HepG2 (cell line): ENCODE measurements around the gene CARMIL3. TPM values are rescaled to one million over a fixed set of nuclear protein-coding genes. Genes with fewer than 3 reads are reported as not detected.

Source experiments
- ATF1 ChIP-seq: IDR thresholded peaks from 2 replicates; pipeline ENCODE4 v1.6.1; 2016; ENCODE audit warnings: mild to moderate bottlenecking, control low read depth
- HNRNPK ChIP-seq: fragments of 200-400 bp; formaldehyde crosslinking; IDR thresholded peaks from 2 replicates; pipeline ENCODE4 v1.6.1; 2018; ENCODE audit warnings: low read length, low read depth, moderate library complexity, mild to moderate bottlenecking; ENCODE audit not compliant: poor library complexity, severe bottlenecking
- MAFF ChIP-seq: IDR thresholded peaks from 2 replicates; pipeline ENCODE4 v1.6.1; 2011; ENCODE audit warnings: low read depth, low read length, improper control_type of control experiment
- MTA1 ChIP-seq: sonication (generic); formaldehyde crosslinking; IDR thresholded peaks from 2 replicates; pipeline ENCODE4 v1.4.0; 2020; ENCODE audit warnings: missing genetic modification reagents, mild to moderate bottlenecking, borderline replicate concordance
- PPARG ChIP-seq: conservative IDR thresholded peaks from 2 replicates; pipeline ENCODE4 v1.6.1; 2016; ENCODE audit warnings: missing biosample characterization, missing genetic modification reagents
- SCMH1 ChIP-seq: sonication (generic); formaldehyde crosslinking; IDR thresholded peaks from 2 replicates; pipeline ENCODE4 v1.9.0; 2021; ENCODE audit warnings: missing genetic modification reagents, mild to moderate bottlenecking, borderline replicate concordance
- SIN3B ChIP-seq: fragments of 150-350 bp; IDR thresholded peaks from 2 replicates; pipeline ENCODE4 v1.6.1; 2014; ENCODE audit warnings: low read length
- TGIF2 ChIP-seq: IDR thresholded peaks from 2 replicates; pipeline ENCODE4 v1.6.1; 2016; ENCODE audit warnings: control low read depth, missing compliant biosample characterization
- ZFYVE20 ChIP-seq: sonication (generic); formaldehyde crosslinking; IDR thresholded peaks from 2 replicates; pipeline ENCODE4 v1.8.0; 2023; ENCODE audit warnings: low read depth, mild to moderate bottlenecking, moderate library complexity, missing genetic modification reagents, borderline replicate concordance
- ZNF562 ChIP-seq: sonication (generic); formaldehyde crosslinking; IDR thresholded peaks from 2 replicates; pipeline ENCODE4 v1.8.0; 2022; ENCODE audit warnings: missing genetic modification reagents, borderline replicate concordance
- ZNF703 ChIP-seq: sonication (generic); formaldehyde crosslinking; IDR thresholded peaks from 2 replicates; pipeline ENCODE4 v1.5.1; 2020; ENCODE audit warnings: missing genetic modification reagents, mild to moderate bottlenecking, moderate library complexity, borderline replicate concordance
- ZSCAN12 ChIP-seq: sonication (generic); formaldehyde crosslinking; IDR thresholded peaks from 2 replicates; pipeline ENCODE4 v1.9.0; 2021; ENCODE audit warnings: mild to moderate bottlenecking, missing genetic modification reagents
- polyA plus RNA-seq, 8 experiments: library from polyadenylated mRNA; depleted of rRNA in 3 of 8; stranded (reverse) in 7 of 8; unstranded in 1 of 8; fragments of >200 nt; fragmentation: Illumina TruSeq in 4 of 8; extraction: Trizol in 4 of 8; gene quantifications; 2 replicates each; pipeline versions ENCODE4 v1.2.1 to v1.2.3, GENCODE V29; 2011 to 2016; ENCODE audit warnings: low read depth in 4 of 8, missing spikeins in 1 of 8, mixed read lengths in 1 of 8; ENCODE audit not compliant: insufficient read depth in 1 of 8
- total RNA-seq, 5 experiments: library from RNA; depleted of rRNA; stranded (reverse); fragments of >200 nt; fragmentation: Illumina TruSeq; extraction: Trizol; gene quantifications; 2 replicates each; pipeline ENCODE4 v1.2.3, GENCODE V29; 2016; ENCODE audit warnings: low read depth in 1 of 5
- TF ChIP-seq, protein P1 (sequence below): sonication (generic); formaldehyde crosslinking; IDR thresholded peaks from 2 replicates; pipeline ENCODE4 v1.4.0; 2020; ENCODE audit warnings: missing genetic modification reagents, borderline replicate concordance
- TF ChIP-seq, protein P2 (sequence below): sonication (generic); formaldehyde crosslinking; IDR thresholded peaks from 2 replicates; pipeline ENCODE4 v1.5.0; 2020; ENCODE audit warnings: mild to moderate bottlenecking, missing genetic modification reagents, borderline replicate concordance
- TF ChIP-seq, protein P3 (sequence below): sonication (generic); formaldehyde crosslinking; IDR thresholded peaks from 2 replicates; pipeline ENCODE4 v1.8.1; 2023; ENCODE audit warnings: mild to moderate bottlenecking, missing genetic modification reagents
- TF ChIP-seq, protein P4 (sequence below): IDR thresholded peaks from 2 replicates; pipeline ENCODE4 v1.6.1; 2016; ENCODE audit warnings: low read depth
- TF ChIP-seq, protein P5 (sequence below): sonication (generic); formaldehyde crosslinking; conservative IDR thresholded peaks from 2 replicates; pipeline ENCODE4 v1.8.0; 2022; ENCODE audit warnings: missing genetic modification reagents

Gene CARMIL3
- total and polyA plus RNA-seq, 2 of the 13 experiments (the other 11 are each of a cell fraction or from before 2014, with no cell fraction given): 0.27 to 0.55 TPM

DNA sequence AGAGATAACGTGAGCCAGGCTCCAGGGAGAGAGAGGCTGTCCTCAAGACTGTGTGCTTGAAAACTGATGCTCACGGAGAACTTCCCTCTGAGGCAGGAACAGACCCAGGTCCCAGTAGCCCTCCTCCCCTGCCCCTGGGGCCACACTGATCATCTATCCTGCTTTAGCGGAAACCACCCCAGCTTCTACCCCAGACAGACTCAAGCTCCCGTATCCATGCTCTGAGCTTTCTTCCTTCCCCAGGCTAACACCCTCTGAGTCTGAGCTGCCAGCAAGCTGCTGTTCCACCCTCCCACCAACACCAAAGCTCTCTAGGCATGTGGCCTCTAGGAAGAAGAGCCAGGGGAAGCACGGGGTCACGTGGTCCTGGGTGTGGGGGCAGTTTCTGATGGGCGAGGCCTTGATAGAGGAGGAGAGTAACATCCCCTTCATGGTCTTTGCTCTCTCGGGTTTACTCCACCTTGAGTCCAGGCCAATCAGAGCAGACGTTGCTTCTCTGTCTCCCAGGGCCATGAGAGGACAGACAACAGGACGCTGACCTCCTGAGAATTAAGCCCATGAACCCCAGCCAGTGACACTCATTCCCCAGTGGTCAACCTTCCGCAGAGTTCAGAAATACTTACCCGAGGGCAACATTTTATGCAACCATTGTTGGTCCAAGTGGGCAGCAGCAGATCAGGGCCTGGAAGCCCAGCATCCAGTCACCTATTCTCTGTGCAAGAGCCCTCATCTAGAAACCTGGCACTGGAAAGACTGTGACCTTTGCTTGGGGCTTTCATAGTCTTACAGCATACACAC, 43.7 kb downstream of the CARMIL3 start (continued):
- TF ChIP-seq, protein P1, sequence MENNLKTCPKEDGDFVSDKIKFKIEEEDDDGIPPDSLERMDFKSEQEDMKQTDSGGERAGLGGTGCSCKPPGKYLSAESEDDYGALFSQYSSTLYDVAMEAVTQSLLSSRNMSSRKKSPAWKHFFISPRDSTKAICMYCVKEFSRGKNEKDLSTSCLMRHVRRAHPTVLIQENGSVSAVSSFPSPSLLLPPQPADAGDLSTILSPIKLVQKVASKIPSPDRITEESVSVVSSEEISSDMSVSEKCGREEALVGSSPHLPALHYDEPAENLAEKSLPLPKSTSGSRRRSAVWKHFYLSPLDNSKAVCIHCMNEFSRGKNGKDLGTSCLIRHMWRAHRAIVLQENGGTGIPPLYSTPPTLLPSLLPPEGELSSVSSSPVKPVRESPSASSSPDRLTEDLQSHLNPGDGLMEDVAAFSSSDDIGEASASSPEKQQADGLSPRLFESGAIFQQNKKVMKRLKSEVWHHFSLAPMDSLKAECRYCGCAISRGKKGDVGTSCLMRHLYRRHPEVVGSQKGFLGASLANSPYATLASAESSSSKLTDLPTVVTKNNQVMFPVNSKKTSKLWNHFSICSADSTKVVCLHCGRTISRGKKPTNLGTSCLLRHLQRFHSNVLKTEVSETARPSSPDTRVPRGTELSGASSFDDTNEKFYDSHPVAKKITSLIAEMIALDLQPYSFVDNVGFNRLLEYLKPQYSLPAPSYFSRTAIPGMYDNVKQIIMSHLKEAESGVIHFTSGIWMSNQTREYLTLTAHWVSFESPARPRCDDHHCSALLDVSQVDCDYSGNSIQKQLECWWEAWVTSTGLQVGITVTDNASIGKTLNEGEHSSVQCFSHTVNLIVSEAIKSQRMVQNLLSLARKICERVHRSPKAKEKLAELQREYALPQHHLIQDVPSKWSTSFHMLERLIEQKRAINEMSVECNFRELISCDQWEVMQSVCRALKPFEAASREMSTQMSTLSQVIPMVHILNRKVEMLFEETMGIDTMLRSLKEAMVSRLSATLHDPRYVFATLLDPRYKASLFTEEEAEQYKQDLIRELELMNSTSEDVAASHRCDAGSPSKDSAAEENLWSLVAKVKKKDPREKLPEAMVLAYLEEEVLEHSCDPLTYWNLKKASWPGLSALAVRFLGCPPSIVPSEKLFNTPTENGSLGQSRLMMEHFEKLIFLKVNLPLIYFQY (CRISPR knock-in tag): peak; percentile 97
- TF ChIP-seq SIN3B (peak; percentile 59), PPARG (CRISPR knock-in tag) (peak; percentile 63; the same call in 1 of the 2 replicates), ZNF703 (CRISPR knock-in tag) (no peak), ZFYVE20 (CRISPR knock-in tag) (0 out of 2 replicates have a peak, but pooled peaks have one; percentile 63), TGIF2 (CRISPR knock-in tag) (peak; percentile 98), ATF1 (CRISPR knock-in tag) (no peak), MAFF (0 out of 2 replicates have a peak, but pooled peaks have one; percentile 7), HNRNPK (no peak), ZSCAN12 (CRISPR knock-in tag) (peak; percentile 56; the same call in 1 of the 2 replicates), SCMH1 (CRISPR knock-in tag) (no peak), MTA1 (CRISPR knock-in tag) (peak; percentile 82; the same call in 1 of the 2 replicates), ZNF562 (no peak)
- TF ChIP-seq, protein P2, sequence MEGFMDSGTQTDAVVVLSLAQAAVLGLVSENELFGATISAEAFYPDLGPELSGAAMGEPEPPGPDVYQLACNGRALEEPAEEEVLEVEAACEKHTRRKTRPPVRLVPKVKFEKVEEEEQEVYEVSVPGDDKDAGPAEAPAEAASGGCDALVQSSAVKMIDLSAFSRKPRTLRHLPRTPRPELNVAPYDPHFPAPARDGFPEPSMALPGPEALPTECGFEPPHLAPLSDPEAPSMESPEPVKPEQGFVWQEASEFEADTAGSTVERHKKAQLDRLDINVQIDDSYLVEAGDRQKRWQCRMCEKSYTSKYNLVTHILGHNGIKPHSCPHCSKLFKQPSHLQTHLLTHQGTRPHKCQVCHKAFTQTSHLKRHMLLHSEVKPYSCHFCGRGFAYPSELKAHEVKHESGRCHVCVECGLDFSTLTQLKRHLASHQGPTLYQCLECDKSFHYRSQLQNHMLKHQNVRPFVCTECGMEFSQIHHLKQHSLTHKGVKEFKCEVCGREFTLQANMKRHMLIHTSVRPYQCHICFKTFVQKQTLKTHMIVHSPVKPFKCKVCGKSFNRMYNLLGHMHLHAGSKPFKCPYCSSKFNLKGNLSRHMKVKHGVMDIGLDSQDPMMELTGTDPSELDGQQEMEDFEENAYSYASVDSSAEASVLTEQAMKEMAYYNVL (CRISPR knock-in tag): peak; percentile 96
- TF ChIP-seq, protein P3, sequence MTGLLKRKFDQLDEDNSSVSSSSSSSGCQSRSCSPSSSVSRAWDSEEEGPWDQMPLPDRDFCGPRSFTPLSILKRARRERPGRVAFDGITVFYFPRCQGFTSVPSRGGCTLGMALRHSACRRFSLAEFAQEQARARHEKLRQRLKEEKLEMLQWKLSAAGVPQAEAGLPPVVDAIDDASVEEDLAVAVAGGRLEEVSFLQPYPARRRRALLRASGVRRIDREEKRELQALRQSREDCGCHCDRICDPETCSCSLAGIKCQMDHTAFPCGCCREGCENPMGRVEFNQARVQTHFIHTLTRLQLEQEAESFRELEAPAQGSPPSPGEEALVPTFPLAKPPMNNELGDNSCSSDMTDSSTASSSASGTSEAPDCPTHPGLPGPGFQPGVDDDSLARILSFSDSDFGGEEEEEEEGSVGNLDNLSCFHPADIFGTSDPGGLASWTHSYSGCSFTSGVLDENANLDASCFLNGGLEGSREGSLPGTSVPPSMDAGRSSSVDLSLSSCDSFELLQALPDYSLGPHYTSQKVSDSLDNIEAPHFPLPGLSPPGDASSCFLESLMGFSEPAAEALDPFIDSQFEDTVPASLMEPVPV (CRISPR knock-in tag): peak; percentile 98
- TF ChIP-seq, protein P4, sequence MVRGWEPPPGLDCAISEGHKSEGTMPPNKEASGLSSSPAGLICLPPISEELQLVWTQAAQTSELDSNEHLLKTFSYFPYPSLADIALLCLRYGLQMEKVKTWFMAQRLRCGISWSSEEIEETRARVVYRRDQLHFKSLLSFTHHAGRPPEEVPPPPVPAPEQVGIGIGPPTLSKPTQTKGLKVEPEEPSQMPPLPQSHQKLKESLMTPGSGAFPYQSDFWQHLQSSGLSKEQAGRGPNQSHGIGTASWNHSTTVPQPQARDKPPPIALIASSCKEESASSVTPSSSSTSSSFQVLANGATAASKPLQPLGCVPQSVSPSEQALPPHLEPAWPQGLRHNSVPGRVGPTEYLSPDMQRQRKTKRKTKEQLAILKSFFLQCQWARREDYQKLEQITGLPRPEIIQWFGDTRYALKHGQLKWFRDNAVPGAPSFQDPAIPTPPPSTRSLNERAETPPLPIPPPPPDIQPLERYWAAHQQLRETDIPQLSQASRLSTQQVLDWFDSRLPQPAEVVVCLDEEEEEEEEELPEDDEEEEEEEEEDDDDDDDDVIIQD (CRISPR knock-in tag): peak; percentile 99
- TF ChIP-seq, protein P5, sequence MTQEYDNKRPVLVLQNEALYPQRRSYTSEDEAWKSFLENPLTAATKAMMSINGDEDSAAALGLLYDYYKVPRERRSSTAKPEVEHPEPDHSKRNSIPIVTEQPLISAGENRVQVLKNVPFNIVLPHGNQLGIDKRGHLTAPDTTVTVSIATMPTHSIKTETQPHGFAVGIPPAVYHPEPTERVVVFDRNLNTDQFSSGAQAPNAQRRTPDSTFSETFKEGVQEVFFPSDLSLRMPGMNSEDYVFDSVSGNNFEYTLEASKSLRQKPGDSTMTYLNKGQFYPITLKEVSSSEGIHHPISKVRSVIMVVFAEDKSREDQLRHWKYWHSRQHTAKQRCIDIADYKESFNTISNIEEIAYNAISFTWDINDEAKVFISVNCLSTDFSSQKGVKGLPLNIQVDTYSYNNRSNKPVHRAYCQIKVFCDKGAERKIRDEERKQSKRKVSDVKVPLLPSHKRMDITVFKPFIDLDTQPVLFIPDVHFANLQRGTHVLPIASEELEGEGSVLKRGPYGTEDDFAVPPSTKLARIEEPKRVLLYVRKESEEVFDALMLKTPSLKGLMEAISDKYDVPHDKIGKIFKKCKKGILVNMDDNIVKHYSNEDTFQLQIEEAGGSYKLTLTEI (CRISPR knock-in tag): no peak
